K562 (cell line): ENCODE results near the gene GLTP. TPM values are rescaled to one million over a fixed set of nuclear protein-coding genes. Genes with fewer than 3 reads are reported as not detected.

Experiments used
- ATAC-seq: fragments of 200-7000 bp; cut with Tn5 transposase; 3 replicates; pipeline ENCODE4 v1.9.1; 2020; ENCODE audit warnings: moderate library complexity
- Bru-seq: library from RNA; stranded (reverse); fragments of 400-500 nt; gene quantifications from one replicate; lab custom pipeline; 2021; lab: Mats Ljungman, UMichigan
- BruChase-seq, 2 experiments: library from RNA; stranded (reverse); fragments of 400-500 nt; gene quantifications; one replicate each; lab custom pipeline; 2021; lab: Mats Ljungman, UMichigan
- BruUV-seq: library from RNA; stranded (reverse); fragments of 400-500 nt; replicated peaks from 2 replicates; lab custom pipeline; 2021; lab: Mats Ljungman, UMichigan
- CTCF ChIA-PET: fragments of 300-600 bp; formaldehyde crosslinking; extraction: SDS; loops from one replicate; lab custom pipeline; 2021; ENCODE audit warnings: low intra/inter-chr PET ratio; lab: Yijun Ruan, JAX
- POLR2A ChIA-PET: fragments of 300-600, 350-650 bp; sonication (Branson Sonifier 250); formaldehyde crosslinking; extraction: SDS; loops from one replicate; lab custom pipeline; 2021; ENCODE audit warnings: antibody characterized with exemption, inconsistent platforms; lab: Yijun Ruan, JAX
- DNase-seq, 4 experiments: peaks; one replicate each; pipeline versions ENCODE4 v3.0.0 to v3.0.0-alpha.2; 2011 to 2018; ENCODE audit warnings: low spot score in 3 of 4, mixed read lengths in 3 of 4; ENCODE audit errors: extremely low read depth in 1 of 4
- FAIRE-seq: peaks from 2 replicates; lab custom pipeline; 2011; peaks lifted over from hg19 to GRCh38; lab: Jason Lieb, UNC
- H2AFZ ChIP-seq: 2 replicates; pipeline ENCODE4 v1.6.0; 2011; ENCODE audit warnings: low read depth, low read length, control low read depth, inconsistent platforms
- H3K27ac ChIP-seq: fragments of 200-600 bp; 3 replicates; pipeline ENCODE4 v1.8.0; 2011; ENCODE audit warnings: low read depth, mild to moderate bottlenecking, control low read depth, inconsistent platforms, low read length, moderate library complexity, mixed read lengths; ENCODE audit errors: extremely low read depth
- H3K27me3 ChIP-seq, 2 experiments: fragments of 300-600 bp in 1 of 2; 2 replicates in 1 of 2; 3 replicates in 1 of 2; pipeline versions ENCODE4 v1.6.0 to v1.8.0; 2011; ENCODE audit warnings: inconsistent platforms in 2 of 2, low read length in 2 of 2, mild to moderate bottlenecking in 1 of 2, mixed read lengths in 1 of 2, moderate library complexity in 1 of 2; ENCODE audit not compliant: control insufficient read depth in 2 of 2, insufficient read depth in 2 of 2
- H3K36me3 ChIP-seq: fragments of 300-600 bp; 3 replicates; pipeline ENCODE4 v1.8.0; 2011; ENCODE audit warnings: mild to moderate bottlenecking, low read length, inconsistent platforms; ENCODE audit not compliant: control insufficient read depth, insufficient read depth
- H3K4me1 ChIP-seq, 2 experiments: fragments of 200-600 bp in 1 of 2; replicated peaks in 1 of 2; 2 replicates in 1 of 2; 3 replicates in 1 of 2; pipeline versions ENCODE4 v1.5.1 to v1.8.0; 2011; ENCODE audit warnings: inconsistent platforms in 2 of 2, low read length in 2 of 2, mild to moderate bottlenecking in 1 of 2, mixed read lengths in 1 of 2, moderate library complexity in 1 of 2; ENCODE audit not compliant: control insufficient read depth in 2 of 2, insufficient read depth in 2 of 2
- H3K4me2 ChIP-seq: 2 replicates; pipeline ENCODE4 v1.6.1; 2011; ENCODE audit warnings: low read length, control low read depth, inconsistent platforms, mixed read lengths; ENCODE audit not compliant: insufficient read depth
- H3K4me3 ChIP-seq: fragments of 200-600 bp; sonication (generic), shearing (Covaris generic); 2 replicates; pipeline ENCODE4 v1.5.1; 2016; ENCODE audit warnings: control low read depth, inconsistent platforms
- H3K79me2 ChIP-seq: fragments of 200-600 bp; 3 replicates; pipeline ENCODE4 v1.8.0; 2011; ENCODE audit warnings: low read length, inconsistent platforms; ENCODE audit not compliant: control insufficient read depth, insufficient read depth
- H3K9ac ChIP-seq, 2 experiments: 2 replicates each; pipeline versions ENCODE4 v1.6.0 to v1.6.1; 2011; ENCODE audit warnings: low read depth in 2 of 2, low read length in 2 of 2, control low read depth in 1 of 2, inconsistent platforms in 1 of 2, mild to moderate bottlenecking in 1 of 2, mixed read lengths in 1 of 2; ENCODE audit not compliant: insufficient read depth in 1 of 2
- H3K9me1 ChIP-seq: one replicate; pipeline ENCODE4 v1.6.0; 2011; ENCODE audit warnings: inconsistent platforms, mild to moderate bottlenecking, low read length, moderate library complexity; ENCODE audit not compliant: control insufficient read depth, insufficient read depth
- H3K9me3 ChIP-seq: replicated peaks from 2 replicates; pipeline ENCODE4 v1.5.1; 2011; ENCODE audit warnings: low read depth, low read length, inconsistent platforms; ENCODE audit not compliant: control insufficient read depth, insufficient read depth
- H4K20me1 ChIP-seq: replicated peaks from 2 replicates; pipeline ENCODE4 v1.6.1; 2011; ENCODE audit warnings: low read length, inconsistent platforms, mixed read lengths; ENCODE audit not compliant: control insufficient read depth, insufficient read depth
- ATF7 ChIP-seq: fragments of 450-650 bp; IDR thresholded peaks from 2 replicates; pipeline ENCODE4 v1.7.1; 2014; ENCODE audit warnings: mild to moderate bottlenecking, moderate library complexity
- CREB1 ChIP-seq, 2 experiments: sonication (generic) in 1 of 2; formaldehyde crosslinking in 1 of 2; IDR thresholded peaks; 2 replicates each; pipeline versions ENCODE4 v1.6.1 to v1.8.0; 2012 to 2022; ENCODE audit warnings: inconsistent platforms in 1 of 2, mild to moderate bottlenecking in 1 of 2, missing genetic modification reagents in 1 of 2, moderate library complexity in 1 of 2
- CTCFL ChIP-seq: IDR thresholded peaks from 2 replicates; pipeline ENCODE4 v1.6.1; 2011; ENCODE audit warnings: borderline replicate concordance, low read depth, mild to moderate bottlenecking, moderate library complexity, low read length; ENCODE audit not compliant: insufficient read depth, poor library complexity, severe bottlenecking
- HDAC8 ChIP-seq: fragments of 450-650 bp; IDR thresholded peaks from 2 replicates; pipeline ENCODE4 v1.6.1; 2016; ENCODE audit warnings: mild to moderate bottlenecking, missing genetic modification characterization, moderate library complexity, missing compliant biosample characterization
- HMG20A ChIP-seq: fragments of 450-650 bp; formaldehyde crosslinking; conservative IDR thresholded peaks from 2 replicates; pipeline ENCODE4 v1.4.0; 2020; ENCODE audit warnings: mild to moderate bottlenecking, mixed read lengths
- MAFG ChIP-seq: fragments of 450-650 bp; conservative IDR thresholded peaks from 2 replicates; pipeline ENCODE4 v1.6.1; 2016; ENCODE audit warnings: missing genetic modification characterization, missing compliant biosample characterization
- NELFE ChIP-seq: IDR thresholded peaks from 2 replicates; pipeline ENCODE4 v1.6.1; 2011; ENCODE audit warnings: mild to moderate bottlenecking; ENCODE audit not compliant: insufficient read depth, insufficient read length
- YY1 ChIP-seq, 3 experiments: IDR thresholded peaks; 2 replicates each; pipeline ENCODE4 v1.6.1; 2011; ENCODE audit warnings: low read length in 2 of 3, mild to moderate bottlenecking in 2 of 3, moderate library complexity in 2 of 3, borderline replicate concordance in 1 of 3, control low read depth in 1 of 3, low read depth in 1 of 3; ENCODE audit not compliant: insufficient read depth in 3 of 3, insufficient replicate concordance in 2 of 3, control insufficient read depth in 1 of 3, insufficient read length in 1 of 3; ENCODE audit errors: extremely low read depth in 1 of 3
- ZNF165 ChIP-seq: fragments of 250-450 bp; sonication (Bioruptor Pico); IDR thresholded peaks from 2 replicates; pipeline ENCODE4 v1.4.0; 2020; ENCODE audit warnings: borderline replicate concordance
- ZNF239 ChIP-seq: fragments of 250-450 bp; sonication (Bioruptor Pico); IDR thresholded peaks from 2 replicates; pipeline ENCODE4 v1.4.0; 2020; ENCODE audit warnings: mild to moderate bottlenecking
- ZNF41 ChIP-seq: fragments of 250-450 bp; sonication (Bioruptor Pico); conservative IDR thresholded peaks from 2 replicates; pipeline ENCODE4 v1.4.0; 2020; ENCODE audit warnings: mild to moderate bottlenecking
- ZNF699 ChIP-seq: fragments of 250-450 bp; sonication (Bioruptor Pico); IDR thresholded peaks from 2 replicates; pipeline ENCODE4 v1.8.0; 2021; ENCODE audit warnings: mild to moderate bottlenecking, moderate library complexity; ENCODE audit not compliant: insufficient replicate concordance
- ZSCAN32 ChIP-seq: fragments of 450-650 bp; formaldehyde crosslinking; IDR thresholded peaks from 2 replicates; pipeline ENCODE4 v1.4.0; 2020; ENCODE audit warnings: mild to moderate bottlenecking, moderate library complexity
- WGBS: fragments of 100-300 bp; shearing (Covaris generic); methylation state at CpG from one replicate; pipeline ENCODE4 v1.1.6; 2016; ENCODE audit warnings: low coverage, mixed read lengths; ENCODE audit not compliant: insufficient coverage; ENCODE audit errors: missing lambda C conversion rate; 5-methylcytosine and 5-hydroxymethylcytosine counted together
- in situ Hi-C: fragments of 300-500 bp; cut with MboI; formaldehyde crosslinking; loops from 4 replicates; pipeline ENCODE4 v1.15.0; 2018; ENCODE audit warnings: inconsistent platforms, mixed read lengths
- intact Hi-C: fragments of 100-400 bp; cut with micrococcal nuclease; formaldehyde crosslinking; loops from 2 replicates; pipeline ENCODE4 v1.14.2; 2022
- long read RNA-seq, 3 experiments: library from polyadenylated mRNA in 2 of 3; library from RNA in 1 of 3; unstranded in 2 of 3; stranded (forward) in 1 of 3; transcript quantifications; one replicate each; pipeline ENCODE4 v2.0.0, GENCODE V29; 2019 to 2022
- polyA minus RNA-seq, 3 experiments: library from RNA; depleted of rRNA, polyadenylated mRNA; stranded (reverse); fragments of >200 nt; gene quantifications; 2 replicates each; pipeline ENCODE4 v1.2.3, GENCODE V29; 2011
- polyA plus RNA-seq, 8 experiments: library from polyadenylated mRNA; depleted of rRNA in 4 of 8; stranded (reverse) in 5 of 8; unstranded in 3 of 8; fragments of >200 nt; fragmentation: Nextera tagmentation in 2 of 8; fragmentation: Illumina TruSeq in 1 of 8; extraction: Ambion mirVana in 2 of 8; extraction: Trizol in 1 of 8; gene quantifications; 2 replicates each; pipeline versions ENCODE4 v1.2.1 to v1.2.3, GENCODE V29; 2011 to 2014; ENCODE audit warnings: inconsistent platforms in 1 of 8, missing spikeins in 1 of 8
- total RNA-seq, 7 experiments: library from RNA; depleted of rRNA in 6 of 7; stranded (reverse); fragments of >200 nt in 6 of 7; fragmentation: Illumina TruSeq in 2 of 7; extraction: Trizol in 2 of 7; gene quantifications; 2 replicates each; pipeline versions ENCODE4 v1.2.1 to v1.2.3, GENCODE V29; 2011 to 2021; ENCODE audit warnings: low replicate concordance in 1 of 7

Gene GLTP
- total RNA-seq (2011; cell fraction: chromatin; rRNA removed; ENCODE audit: low replicate concordance): 2.4 and 3.1 TPM in 2 replicates
- 1.8 and 2.0 TPM in 2 replicates for total RNA-seq (2011; cell fraction: nucleolus; rRNA removed)
- 2.1 and 2.7 TPM in 2 replicates for total RNA-seq (2011; cell fraction: nucleoplasm; rRNA removed)
- total RNA-seq (2014; rRNA removed): 6.9 and 10.7 TPM in 2 replicates
- 7.2 and 7.8 TPM in 2 replicates for total RNA-seq (2014; rRNA removed; fragmentation: Illumina TruSeq; extraction: Trizol)
- total RNA-seq (2015; rRNA removed; fragmentation: Illumina TruSeq; extraction: Trizol): 5.3 and 6.1 TPM in 2 replicates
- total RNA-seq (2021): 6.0 and 6.6 TPM in 2 replicates
- polyA plus RNA-seq (2011; rRNA removed): 4.7 and 4.9 TPM in 2 replicates
- 3.7 and 4.8 TPM in 2 replicates for polyA plus RNA-seq (2011; cell fraction: cytosol; rRNA removed)
- 0.81 and 1.2 TPM in 2 replicates for polyA plus RNA-seq (2011; cell fraction: nucleus; rRNA removed)
- polyA plus RNA-seq (2012): 7.0 and 9.7 TPM in 2 replicates
- polyA plus RNA-seq (2014; fragmentation: Illumina TruSeq; extraction: Trizol): 7.8 and 8.3 TPM in 2 replicates
- polyA plus RNA-seq (2014; fragmentation: Nextera tagmentation; extraction: Ambion mirVana): 1 to 10 TPM; 4.4 to 5.0 TPM
- polyA plus RNA-seq (2014; rRNA removed): 5.7 and 6.1 TPM in 2 replicates
- 5.7 and 6.3 TPM in 2 replicates for polyA minus RNA-seq (2011; rRNA and poly(A)+ RNA removed)
- polyA minus RNA-seq (2011; cell fraction: cytosol; rRNA and poly(A)+ RNA removed): 6.8 and 13.3 TPM in 2 replicates
- 0.67 and 1.00 TPM in 2 replicates for polyA minus RNA-seq (2011; cell fraction: nucleus; rRNA and poly(A)+ RNA removed)
- Bru-seq, nascent RNA: percentile 49 among the genes with signal in this experiment
- percentile 49 among the genes with signal in this experiment for BruChase-seq, experiment 1, labeled RNA remaining after a 2-hour chase
- percentile 51 among the genes with signal in this experiment for BruChase-seq, experiment 2, labeled RNA remaining after a 6-hour chase
- long read RNA-seq, experiment 1, transcript GLTP-201 (5 exons, 2,356 nt): major isoform, 23 of 44 reads
- long read RNA-seq, experiment 1, partial matches to known transcripts: 0 of 44 reads
- long read RNA-seq, experiment 1, other reads (novel, unspliced or antisense): 21 of 44 reads
- long read RNA-seq, experiment 2, partial matches to known transcripts: 1 of 5 reads
- long read RNA-seq, experiment 2, other reads (novel, unspliced or antisense): 4 of 5 reads
- long read RNA-seq, experiment 3, partial matches to known transcripts: 0 of 6 reads
- long read RNA-seq, experiment 3, other reads (novel, unspliced or antisense): 3 of 6 reads

GRCh38 chr12:109880043-109880931 is at the start of gene GLTP:
Gene GLTP, minus strand, starts transcription at chr12:109880541. Its CDS starts 167 bp downstream, at chr12:109880374.
- POLR2A ChIA-PET: no interaction called here
- DNase-seq (peak; percentile 92 to 99 (median 98)), ATAC-seq (peak; percentile 99), FAIRE-seq (no peak)
- WGBS: 1% methylated on average over 29 of the region's 92 CpGs
- Histone ChIP-seq H3K9me3 (no peaks in the 10 kb centered on the region), H3K27me3 (peaks cover 31 to 41% of the 10 kb centered on the region in 2 experiments), H3K79me2 (no peaks in the 10 kb centered on the region), H3K27ac (no peak within 1 kb of the TSS), H3K9me1 (no peaks in the 10 kb centered on the region), H3K4me2 (peak within 1 kb of the TSS; percentile 98), H3K9ac (peak within 1 kb of the TSS; percentile 64 to 92), H3K4me1 (peaks cover 5 to 18% of the 10 kb centered on the region in 2 experiments; a peak in 4 of 5 replicates), H3K36me3 (no peaks in the 10 kb centered on the region), H2AFZ (peak within 1 kb of the TSS; percentile 88), H4K20me1 (no peaks in the 10 kb centered on the region; the same call in 1 of the 2 replicates), H3K4me3 (peak within 1 kb of the TSS; percentile 64)
- CTCF ChIA-PET: interaction anchor here (0.5 to 2.5 kb wide), 7 partner anchors 21 to 1035 kb away, joined by 3 to 16 read pairs (median 5); no protein-coding TSS in a partner anchor
- in situ Hi-C loops (no loop called here), intact Hi-C loops (loop anchor here (1.0 kb wide), 1 partner anchor 27 kb away; no protein-coding TSS in a partner anchor)
- BruUV-seq: no TSS peak
- TF ChIP-seq ZNF239 (no peak), ZSCAN32 (CRISPR knock-in tag) (no peak), CTCFL (peak; percentile 85), ZNF699 (CRISPR knock-in tag) (no peak), ZNF41 (no peak), YY1 (IDR thresholded peaks at IDR 0.05; ENCODE audit: borderline replicate concordance in 1 of 3, control insufficient read depth in 1 of 3, extremely low read depth in 1 of 3, insufficient read depth in 3 of 3, insufficient read length in 1 of 3, insufficient replicate concordance in 2 of 3, low read depth in 1 of 3, low read length in 2 of 3) (peak in 2 of 3 experiments; percentile 58 to 69), HDAC8 (tag) (no peak), ATF7 (no peak; the same call in 1 of the 2 replicates), NELFE (no peak), MAFG (tag) (no peak), HMG20A (CRISPR knock-in tag) (no peak), CREB1 (IDR thresholded peaks at IDR 0.05) (peak; percentile 82), CREB1 (CRISPR knock-in tag; IDR thresholded peaks at IDR 0.05) (no peak), ZNF165 (no peak)
